HG02884 (cell line): Measurements from ENCODE around the gene TBX2.
"Not testable (repeated sequence)": the region's sequence is repeated elsewhere in the genome, so short reads cannot be mapped to it uniquely, and the experiment has no call there.

Source experiments
- ATAC-seq: cut with Tn5 transposase; IDR thresholded peaks from one replicate; pipeline ENCODE4 v1.9.1; 2021; ENCODE audit warnings: mild to moderate bottlenecking, moderate library complexity; ENCODE audit not compliant: unreplicated experiment

The TBX2 gene

DNA sequence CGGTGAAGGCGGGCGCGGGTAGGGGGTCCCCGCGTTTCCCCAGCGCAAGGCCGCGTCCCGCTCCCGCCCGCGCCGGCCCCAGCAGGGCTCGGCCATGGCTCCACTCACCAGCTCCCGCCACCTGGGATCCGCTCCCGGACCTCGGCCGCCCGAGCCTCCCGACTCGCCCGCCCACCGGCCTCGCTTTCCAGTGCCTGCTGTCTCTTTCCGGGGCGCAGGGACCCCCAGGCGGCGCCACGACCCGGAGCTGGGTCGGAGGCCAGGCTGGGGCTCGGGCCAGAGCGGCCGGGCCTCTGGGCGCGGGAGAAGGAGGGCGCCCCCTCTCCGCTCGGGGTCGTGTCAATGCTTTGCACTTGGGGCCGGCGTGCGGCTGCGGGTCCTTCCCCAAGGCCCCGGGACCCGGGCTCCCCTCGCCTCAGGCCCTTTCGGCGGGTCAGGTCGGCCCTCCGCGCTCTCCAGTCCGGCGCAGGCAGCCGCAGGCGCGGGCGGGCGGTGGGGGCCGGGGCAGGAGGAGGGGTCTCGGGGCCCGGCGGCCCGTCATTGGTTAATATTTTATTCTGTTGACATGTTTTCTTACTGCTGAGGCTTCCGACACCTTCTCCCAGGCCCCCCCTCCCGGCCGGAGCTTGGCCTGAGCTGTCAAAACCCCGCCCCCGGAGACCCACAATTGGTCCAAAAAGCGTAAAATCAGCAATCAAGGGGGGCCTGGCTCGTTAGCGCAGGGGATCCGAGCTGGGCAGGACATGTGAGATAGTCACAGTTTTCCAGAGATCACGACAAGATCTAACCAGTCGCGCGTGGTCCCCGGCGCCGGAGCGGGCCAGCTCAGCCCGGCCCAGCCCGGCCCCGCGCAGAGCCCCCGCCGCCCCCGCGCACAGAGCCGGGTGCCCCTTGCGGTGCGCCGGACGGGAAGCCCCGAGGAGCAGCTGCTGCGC is at the start of gene TBX2:
Gene TBX2, plus strand, starts transcription at position 713 of the 935 bp plus-strand sequence. CDS start 334 bp downstream, outside the sequence.
- ATAC-seq, result no peak

DNA sequence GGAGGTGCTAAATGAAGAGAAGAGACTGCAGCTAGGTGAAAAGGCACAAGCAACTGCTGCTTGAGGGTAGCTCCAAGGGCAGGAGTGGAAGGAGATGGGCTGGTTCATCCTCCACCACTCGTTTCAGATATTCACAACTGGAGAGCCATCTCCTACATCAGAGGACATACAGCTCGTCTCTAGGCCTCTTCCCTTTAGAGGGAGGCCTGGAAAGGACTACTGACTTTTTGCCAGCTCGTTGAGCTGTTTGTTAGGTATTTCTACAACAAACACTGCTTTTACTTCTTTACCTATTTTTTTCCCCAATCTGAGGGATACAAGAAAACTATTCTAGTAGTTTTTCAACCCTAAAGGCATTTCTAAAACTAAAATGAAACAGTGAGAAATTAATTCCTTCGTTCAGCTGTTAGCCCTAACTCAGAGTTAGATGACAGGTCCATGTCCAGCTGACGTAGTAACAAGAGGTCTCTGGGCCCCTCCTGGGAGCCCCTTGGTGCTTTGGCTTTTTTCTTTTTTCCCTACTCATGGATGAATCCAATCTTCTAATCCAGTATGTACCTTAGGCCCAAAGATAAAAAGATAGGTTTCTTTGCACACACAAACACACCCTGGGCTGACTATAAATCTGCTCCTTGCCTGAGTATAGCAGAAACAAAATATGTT is 47.8 kb upstream of the TBX2 start:
- no peak for ATAC-seq

DNA sequence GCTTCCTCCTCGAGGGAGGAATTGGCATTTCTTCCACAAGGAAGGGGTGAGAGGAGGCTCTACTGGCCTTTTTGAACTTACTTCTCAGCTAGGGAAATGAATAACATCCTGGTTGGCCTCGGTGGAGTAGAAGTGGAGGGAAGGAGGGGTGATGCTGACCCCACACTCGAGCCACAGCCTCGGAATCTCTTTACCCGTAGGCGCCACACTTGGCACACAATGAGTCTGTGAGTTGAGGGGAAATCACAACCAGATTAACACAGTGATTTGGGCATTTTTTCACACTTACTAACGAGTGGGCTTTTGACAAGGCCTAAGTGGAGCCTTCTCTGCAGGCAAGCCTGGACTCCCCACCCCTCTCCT is 47.3 kb upstream of the TBX2 start:
- no peak for ATAC-seq

DNA sequence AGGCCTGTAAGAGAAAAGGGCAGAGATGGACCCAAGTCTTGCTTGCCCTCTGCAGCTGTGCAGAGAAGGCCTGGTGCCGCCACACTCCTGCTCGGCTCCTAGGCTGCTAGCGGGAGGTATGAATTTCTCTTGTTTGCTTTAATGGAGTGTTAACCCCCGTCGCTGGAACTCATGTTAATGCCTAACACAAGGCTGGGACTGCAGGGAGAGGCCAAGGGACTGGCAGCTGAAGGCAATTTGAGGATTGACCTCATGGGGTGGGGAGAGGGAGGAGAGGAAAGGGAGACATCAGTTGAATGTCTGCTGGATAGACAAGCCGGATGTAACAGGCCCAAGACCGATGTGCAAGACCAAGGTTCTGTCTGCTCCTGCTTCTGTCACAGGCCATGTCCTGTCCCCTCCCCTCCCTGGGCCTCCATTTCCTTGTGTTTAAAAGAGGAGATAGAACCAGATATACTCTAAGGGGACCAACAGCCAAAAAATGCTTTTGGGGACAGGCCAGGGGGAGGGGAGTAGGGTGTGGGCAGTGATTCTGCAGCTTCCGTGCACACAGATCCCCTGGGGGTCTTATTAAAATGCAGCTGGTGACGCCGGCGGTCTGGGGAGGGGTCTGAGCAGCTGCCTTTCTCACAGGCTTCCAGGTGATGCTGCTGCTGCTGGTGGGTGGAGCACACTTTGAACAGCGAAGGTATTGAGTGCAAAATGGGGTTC is 46.7 kb upstream of the TBX2 start:
- ATAC-seq, result no peak

DNA sequence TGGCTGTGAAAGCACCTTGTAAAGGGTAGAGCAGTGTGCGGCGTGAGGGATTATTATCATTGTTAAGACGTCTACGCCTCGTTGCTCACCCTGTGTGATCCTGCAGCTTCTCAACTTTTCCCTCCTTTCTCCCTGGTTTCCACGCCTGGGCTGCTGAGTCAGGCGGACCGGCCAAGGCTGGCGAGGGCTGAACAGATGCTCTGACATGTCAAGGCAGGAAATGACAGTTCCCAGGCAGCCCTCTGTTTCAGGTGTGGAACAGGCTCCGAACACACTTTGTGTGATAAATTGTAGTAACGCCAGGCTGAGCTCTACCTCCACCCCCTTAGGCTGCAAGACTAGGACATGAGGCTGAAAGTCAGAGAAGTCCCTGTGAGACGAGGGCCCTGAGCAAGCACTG is 46.0 kb upstream of the TBX2 start:
- no peak for ATAC-seq

DNA sequence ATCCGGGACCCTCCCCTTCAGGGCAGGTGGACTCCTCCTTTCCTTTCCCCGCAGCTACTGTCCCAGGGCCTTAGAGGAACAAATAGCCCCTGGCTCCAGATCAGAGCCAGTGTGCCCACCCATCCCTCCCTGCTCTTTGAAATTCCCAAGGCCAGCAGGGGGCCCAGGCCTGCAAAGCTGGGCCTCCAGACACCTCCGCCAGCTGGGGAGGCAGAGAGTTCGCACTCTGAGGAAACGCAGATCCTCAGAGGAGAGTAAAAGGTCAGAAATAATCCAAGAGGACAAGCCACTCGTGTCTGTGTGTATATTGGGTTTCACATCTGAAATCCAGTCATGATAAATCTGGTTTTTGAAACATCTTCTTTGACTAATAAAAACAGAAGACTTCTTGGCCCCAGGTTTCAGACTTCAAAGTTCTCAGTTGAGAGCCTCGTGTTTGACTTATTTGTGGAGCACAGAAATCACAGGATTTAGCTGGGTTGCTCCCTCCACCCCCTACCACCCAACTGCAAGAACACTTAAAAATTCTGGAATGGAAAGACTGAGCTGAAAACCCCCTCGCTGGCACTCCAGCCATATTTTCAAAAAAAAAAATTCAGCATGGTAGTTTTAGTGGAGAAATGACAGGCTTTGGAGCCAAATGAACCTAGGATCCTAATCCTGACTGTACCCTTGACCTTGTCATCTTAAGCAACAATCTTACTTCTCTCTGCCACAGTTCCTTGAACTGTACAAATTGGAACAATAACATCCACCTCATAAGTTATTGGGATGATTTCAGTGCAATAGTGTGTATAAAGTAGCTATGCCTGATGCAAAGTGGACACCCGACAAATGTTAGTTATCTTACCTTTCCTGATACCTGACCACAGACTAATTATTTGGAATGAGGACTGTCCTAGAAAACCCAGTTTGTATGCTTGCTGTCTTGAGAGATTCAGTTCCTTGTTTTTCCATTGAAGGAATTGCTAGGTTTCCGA is 44.5 kb upstream of the TBX2 start:
- no peak for ATAC-seq

DNA sequence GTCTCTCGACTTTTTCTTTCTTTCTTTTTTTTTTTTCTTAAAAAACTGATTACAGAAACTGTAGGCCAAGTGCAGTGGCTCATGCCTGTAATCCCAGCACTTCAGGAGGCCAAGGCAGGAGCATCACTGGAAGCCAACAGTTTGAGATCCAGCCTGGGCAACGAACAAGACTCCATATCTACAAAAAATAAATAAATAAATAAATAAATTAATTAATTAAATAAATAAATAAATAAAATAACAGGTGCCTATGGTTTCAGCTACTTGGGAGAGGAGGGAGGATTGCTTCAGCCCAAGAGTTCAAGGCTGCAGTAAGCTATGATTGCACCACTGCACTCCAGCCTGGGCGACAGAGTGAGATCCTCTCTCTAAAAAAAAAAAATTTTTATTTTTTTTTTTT is 42.6 kb upstream of the TBX2 start:
- ATAC-seq, result not testable (repeated sequence)

DNA sequence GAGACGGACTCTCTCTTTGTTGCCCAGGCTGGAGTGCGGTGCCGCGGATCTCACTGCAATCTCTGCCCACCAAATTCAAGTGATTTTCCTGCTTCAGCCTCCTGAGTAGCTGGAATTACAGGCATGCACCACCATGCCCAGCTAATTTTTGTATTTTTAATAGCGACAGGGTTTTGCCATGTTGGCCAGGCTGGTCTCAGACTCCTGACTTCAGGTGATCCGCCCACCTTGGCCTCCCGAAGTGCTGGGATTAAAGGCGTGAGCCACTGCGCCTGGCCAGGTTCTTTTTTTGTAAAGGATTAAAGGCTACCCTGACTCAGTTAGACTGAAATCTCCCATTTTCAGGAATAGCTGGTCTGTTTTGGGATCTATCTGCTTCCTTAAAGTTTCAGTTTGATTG is 40.1 kb upstream of the TBX2 start:
- not testable (repeated sequence) for ATAC-seq

DNA sequence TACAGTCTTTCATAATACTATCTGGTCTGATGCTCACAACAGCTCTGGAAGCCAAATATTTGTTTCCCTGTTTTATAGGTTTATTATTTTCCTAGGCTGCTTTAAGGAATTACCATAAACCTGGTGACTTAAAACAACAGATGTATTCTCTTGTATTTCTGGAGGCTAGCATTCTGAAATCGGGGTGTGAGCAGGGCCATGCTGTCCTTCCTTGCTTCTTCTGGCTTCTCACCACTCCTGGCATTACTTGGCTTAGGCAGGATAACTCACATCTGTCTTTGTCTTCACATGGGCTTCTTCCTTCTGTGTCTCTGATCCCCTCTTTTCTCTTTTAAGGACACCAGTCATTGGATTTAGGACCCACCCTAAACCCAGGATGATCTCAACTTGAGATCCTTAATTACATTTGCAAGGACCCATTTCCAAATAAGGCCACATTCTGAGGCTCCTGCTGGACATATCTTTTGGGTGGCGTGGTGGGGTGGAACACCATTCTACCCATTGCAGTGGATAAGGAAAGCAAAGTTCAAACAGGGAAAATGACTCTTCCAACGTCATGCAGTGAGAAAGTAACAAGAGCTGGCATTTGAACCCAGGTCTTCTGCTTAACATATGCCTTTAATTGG is 39.2 kb upstream of the TBX2 start:
- ATAC-seq, result no peak

DNA sequence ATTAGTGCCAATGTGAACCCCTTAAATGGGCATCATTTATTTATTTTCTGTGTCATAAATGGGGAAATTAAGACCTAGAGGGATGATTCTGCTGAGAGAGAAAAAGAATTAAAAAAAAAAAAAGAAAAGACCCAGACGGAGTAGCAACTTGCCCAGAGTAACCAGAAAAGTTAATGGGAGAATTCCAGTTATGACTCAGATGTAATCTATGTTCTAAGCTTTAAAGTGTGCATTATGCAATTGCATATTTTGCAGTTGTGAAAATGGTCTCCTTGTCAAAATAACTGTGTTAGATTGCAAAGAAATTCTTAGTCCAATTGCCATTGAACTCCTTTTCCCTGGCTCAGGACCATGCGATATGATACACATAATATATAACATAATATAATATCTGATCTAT is 38.6 kb upstream of the TBX2 start:
- ATAC-seq, result no peak

DNA sequence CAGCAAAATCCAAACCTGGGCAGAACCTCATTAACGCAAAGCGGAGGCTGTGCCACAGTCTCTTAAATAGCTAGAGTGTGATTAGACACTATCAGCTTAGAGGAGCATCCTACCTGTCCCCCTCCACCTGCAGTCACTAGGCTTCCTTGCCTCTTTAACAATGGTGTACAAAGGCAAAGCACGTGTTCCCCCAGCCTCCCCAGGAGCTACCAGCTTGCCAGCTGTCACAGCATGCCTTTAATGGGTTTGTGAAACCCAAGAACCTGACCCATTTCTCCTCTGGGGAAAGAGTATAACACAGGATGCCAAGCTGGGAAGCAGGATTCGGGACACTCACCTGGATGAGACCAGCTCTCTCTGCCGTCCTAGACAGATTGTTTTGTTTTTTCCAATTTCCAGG is 37.2 kb upstream of the TBX2 start:
- ATAC-seq, result no peak

DNA sequence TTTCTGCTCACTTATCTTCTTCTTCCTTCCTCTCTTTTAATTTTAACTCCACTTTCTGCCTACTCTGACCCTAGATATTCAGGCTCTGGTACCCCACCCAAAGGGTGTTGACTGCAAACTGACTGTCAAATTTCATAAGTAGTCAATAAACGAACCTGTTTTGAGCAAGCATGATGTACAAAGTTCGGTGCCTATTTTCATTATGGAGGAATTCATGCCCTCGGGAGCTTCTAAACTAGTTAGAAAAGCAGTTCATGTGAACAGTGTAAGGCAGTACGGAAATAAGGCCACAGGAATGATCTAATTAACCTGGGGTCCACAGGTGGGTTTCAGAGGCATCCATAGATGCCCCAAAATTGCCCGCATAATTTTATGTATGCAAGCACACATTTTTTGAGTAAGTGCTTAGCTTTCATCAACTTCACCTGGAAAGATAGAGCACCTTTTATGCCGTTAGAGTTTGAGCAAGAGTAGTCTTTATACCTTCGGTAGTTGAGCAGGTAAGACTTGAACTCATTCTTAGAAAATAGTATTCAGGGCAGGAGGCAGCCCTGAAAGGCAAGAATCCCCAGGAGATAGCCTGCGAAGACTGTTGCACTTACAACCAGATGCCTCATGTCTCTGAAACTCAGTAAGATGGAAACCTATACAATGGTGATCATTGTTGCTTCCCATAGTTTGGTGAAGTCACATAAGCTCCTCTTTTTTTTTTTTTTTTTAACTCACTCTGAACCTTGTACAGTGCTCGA is 36.6 kb upstream of the TBX2 start:
- no peak for ATAC-seq

DNA sequence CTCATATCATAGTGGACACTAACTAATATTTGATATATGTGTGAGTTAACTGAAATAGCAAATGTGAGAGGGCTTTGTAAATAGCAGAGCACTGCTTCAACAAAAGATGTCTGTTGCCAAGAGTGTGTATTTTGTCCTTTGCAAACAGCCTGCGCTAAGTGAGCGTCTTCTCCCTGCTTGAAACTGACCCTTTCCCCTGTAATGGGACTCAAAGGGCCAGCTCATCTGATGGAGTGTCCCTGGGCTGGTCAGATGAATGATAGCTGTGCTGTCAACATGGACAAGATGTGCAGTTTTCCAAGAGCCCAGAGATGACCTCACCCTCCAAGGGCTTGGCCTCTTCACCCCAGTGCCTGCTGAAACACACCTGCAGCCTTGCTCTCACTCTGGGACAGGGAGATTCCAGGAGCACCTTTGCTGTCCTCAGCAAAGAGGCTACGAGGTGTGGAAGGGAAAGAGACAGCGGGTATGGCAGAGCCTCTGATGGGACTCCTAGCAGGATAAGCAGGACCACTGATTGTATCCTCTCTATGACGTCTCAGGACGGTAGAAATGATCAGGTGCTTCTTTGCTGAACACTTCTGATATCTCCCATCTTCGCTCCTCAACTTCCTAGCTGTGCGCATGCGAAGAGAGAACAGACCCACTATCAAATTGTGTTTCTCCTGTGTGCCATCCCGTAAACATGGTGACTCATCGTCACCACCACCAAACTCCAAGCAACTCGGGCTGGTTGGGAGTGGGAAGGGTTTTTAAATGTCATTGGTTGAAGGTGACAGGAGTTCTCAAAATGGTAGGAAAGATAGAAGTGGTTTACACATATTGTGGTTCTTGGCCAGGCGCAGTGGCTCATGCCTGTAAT is 35.8 kb upstream of the TBX2 start:
- no peak for ATAC-seq

DNA sequence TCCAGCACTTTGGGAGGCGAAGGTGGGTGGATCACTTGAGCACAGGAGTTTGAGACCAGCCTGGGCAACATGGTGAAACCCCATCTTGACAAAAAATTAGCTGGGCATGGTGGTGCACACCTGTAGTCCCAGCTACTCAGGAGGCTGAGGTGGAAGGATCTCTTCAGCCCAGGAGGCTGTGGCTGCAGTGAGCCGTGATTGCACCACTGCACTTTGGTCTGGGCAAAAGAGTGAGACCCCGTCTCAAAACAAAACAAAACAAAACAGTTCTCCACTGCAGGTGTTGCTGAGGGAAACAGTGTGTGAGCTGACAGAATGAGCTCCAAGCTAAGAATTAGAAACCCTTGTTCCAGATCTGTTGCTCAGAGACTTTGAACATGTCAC is 35.2 kb upstream of the TBX2 start:
- ATAC-seq, result no peak

DNA sequence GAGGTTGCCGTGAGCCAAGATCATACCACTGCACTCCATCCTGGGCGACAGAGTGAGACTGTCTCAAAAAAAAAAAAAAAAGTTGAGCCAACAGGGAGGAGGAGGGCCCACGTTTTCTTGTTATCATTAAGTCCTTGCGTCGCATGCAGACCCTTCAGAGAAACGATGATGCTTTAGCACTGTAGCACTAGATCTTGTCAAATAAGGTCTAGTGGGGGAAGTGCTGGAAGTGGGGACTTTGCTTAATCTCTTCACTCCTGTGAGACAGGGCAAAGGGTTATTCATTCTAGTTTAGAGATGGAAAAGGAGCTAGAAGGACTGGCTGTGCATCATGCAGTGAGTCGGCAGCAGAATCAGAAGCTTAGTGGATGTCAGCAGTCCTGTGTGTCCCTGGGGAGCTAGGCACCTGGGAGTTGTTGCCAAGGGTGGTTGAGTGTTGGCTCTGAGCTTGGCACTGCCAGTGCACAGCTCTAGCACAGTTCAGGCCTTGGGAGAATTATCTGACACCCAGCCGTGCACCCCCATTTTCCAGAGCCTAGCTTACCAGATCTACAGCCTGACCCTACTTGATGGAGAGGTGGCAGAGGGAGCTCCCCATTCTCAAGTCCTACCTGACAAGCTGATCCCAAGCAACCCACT is 33.4 kb upstream of the TBX2 start:
- no peak for ATAC-seq

DNA sequence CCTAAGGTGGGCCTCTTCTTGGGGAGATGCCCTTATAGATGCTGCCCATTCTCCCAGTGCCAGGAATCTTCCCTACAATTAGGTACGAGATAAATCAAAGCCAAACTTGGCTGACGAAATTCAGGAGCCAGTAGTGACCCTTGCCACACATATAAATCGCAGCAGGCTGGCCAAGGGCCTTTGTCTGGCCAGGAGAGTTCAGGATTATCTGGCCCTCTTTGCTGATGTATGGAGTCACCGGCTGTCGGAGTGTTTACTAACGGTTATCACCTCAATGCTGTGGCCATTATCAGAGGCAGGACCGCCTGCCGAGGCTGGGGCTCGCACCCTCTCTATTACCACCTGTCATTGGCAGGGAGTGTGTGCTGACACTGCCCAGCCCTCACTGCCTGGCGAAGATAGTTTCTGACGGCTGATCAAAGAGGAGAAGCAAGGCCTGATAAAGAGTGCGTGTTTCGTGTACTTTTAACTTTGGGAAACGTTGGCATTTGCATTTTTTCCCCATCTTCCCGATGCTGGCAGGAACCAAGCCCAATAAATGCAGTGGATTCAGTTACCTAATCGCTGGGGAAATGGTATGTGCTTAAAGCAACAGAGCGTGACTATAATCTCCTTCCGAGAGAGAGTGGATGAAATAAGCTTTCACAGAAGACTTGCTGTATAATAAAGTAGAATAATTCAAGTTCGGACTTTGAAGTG is 32.8 kb upstream of the TBX2 start:
- no peak for ATAC-seq

DNA sequence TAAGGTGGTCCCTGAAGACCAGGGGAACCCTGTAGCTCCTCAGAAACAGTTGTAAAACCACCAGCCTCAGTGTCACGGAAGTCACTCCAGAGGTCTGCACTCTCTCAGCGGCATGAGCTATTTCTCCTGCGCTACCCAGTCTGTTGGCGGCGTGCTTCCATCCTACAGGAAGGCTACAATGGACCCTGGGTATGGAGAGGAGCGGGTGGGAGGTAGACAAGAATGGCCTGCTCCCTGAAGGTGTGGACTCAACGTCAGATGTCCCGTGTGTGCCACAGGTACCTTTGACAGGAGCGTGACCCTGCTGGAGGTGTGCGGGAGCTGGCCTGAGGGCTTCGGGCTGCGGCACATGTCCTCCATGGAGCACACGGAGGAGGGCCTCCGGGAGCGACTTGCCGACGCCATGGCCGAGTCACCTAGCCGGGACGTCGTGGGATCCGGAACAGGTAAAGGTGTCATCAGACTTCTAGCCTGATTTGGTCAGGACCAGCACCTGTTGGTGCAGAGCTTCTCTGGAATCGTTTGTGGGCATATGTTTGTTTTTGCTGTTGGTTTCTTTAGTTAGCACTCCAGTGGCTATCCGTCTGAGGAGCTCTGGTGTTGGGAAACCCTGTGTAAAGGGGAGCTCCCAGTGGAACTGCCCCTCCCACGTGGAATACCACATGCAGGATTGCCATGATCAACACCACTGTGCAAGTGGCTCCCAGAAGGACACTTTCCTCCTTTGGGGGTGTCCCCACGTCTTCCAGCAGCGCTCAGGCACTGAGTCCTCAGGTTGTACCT is 31.4 kb upstream of the TBX2 start:
- no peak for ATAC-seq
